T-helper 2 cell treated with Interferon-gamma antibody and Interleukin-4, amounts not matched to agents 5 μg/mL and 100 μg/mL, for 36 hours (primary cell): ENCODE data around the gene SH3TC1.

Experiments
- DNase-seq: peaks from one replicate; pipeline ENCODE4 v3.0.0; 2021; ENCODE audit warnings: low spot score
- H3K27ac Mint-ChIP-seq: one replicate; pipeline ENCODE4 v1.8.0; 2021; ENCODE audit warnings: mild to moderate bottlenecking, mixed read lengths
- H3K27me3 Mint-ChIP-seq: one replicate; pipeline ENCODE4 v1.8.0; 2021; ENCODE audit warnings: low read depth, mixed read lengths
- H3K36me3 Mint-ChIP-seq: one replicate; pipeline ENCODE4 v1.8.0; 2021; ENCODE audit warnings: low read depth, mixed read lengths
- H3K4me1 Mint-ChIP-seq: one replicate; pipeline ENCODE4 v1.8.0; 2021; ENCODE audit warnings: low read depth, mixed read lengths
- H3K4me3 Mint-ChIP-seq: one replicate; pipeline ENCODE4 v1.8.0; 2022; ENCODE audit warnings: mild to moderate bottlenecking, moderate library complexity, mixed read lengths
- H3K9me3 Mint-ChIP-seq: one replicate; pipeline ENCODE4 v1.8.0; 2021; ENCODE audit warnings: mixed read lengths

SH3TC1 gene

DNA sequence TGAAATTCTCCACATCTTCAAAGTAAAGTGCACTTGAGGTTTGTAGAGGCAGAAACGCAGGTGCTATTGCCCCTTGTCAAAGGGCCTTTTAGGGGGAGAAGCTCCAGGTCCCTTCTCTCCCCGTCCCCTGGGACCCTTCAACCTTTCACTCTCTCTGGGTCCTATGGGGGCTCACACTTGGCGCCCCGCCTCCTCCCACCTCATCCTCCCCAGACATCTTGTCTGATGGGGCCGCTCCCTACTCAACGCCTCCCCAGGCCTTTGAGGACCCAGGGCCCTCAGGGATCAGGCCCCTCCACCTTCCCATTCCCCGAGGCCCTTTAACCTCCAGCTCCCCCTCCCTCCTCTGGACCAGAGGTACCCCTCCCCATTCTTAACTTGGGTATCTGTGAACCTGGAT, 69.1 kb downstream of the SH3TC1 start:
- Mint-ChIP-seq H3K36me3 (no peaks in the 10 kb centered on the region), H3K9me3 (no peaks in the 10 kb centered on the region), H3K27ac (no peak overlapping the region), H3K4me3 (no peak overlapping the region), H3K27me3 (peaks cover 23% of the 10 kb centered on the region), H3K4me1 (no peaks in the 10 kb centered on the region)
- DNase-seq = no peak

DNA sequence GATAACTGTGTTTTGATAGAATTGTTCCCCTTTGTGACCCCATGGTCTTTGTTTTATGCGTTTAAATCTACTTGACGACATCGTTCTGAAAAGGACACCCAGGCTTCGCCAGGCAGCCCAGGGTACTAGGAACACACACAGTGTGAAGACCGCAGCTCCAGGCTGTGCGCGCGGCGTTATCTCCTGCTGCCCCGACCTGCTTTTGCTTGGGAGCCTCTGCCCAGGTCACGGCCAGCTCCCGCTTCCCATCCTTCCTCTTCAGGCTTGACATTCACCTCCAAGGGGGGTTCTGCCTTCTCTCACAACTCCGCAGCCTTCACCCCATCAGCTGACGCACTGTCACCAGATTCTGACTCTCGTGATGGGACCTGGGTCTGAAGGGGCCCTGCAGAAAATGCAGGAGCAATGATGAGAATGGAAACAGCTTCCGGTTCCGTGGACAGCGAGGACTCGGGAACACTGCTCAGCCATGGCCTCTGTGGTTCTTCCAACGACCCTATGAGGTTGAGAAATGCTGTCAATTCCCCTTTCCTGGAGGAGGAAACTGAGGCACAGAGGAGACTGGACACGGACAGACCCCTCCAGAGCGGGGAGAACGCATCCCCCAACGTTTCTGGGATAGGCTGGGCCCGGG, 69.9 kb downstream of the SH3TC1 start:
- Mint-ChIP-seq H3K9me3 (no peaks in the 10 kb centered on the region), H3K4me1 (no peaks in the 10 kb centered on the region), H3K27me3 (peaks cover 23% of the 10 kb centered on the region), H3K4me3 (no peak overlapping the region), H3K27ac (no peak overlapping the region), H3K36me3 (no peaks in the 10 kb centered on the region)
- no peak for DNase-seq

DNA sequence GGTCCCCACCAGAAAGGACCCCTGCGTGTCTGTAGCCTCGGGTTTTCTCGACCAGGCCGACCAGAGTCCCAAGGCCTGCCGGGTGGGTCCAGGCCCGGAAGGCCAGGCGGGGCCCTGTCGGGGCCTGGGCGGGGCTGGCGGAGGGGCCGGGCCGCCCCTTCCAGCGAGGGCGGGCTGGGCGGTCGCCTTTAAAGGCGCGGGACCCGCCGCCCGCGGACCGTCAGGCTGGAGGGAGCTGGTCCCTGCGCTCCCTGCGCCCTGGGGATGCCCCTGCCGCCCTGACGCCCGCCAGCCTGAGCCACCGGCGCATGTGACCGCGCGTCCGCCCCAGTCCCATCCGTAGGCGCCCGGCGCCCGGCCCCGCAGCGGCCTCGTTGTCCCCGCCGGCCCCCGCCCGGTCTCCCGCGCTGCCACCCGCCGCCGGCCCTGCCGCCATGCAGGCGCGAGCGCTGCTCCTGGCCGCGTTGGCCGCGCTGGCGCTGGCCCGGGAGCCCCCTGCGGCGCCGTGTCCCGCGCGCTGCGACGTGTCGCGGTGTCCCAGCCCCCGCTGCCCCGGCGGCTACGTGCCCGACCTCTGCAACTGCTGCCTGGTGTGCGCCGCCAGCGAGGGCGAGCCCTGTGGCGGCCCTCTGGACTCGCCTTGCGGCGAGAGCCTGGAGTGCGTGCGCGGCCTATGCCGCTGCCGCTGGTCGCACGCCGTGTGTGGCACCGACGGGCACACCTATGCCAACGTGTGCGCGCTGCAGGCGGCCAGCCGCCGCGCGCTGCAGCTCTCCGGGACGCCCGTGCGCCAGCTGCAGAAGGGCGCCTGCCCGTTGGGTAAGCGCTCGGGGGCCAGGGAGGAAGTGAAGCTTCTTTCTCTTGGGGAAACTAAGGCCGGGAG, 70.7 kb downstream of the SH3TC1 start, which contains the start of gene HTRA3:
Gene HTRA3 (plus strand): TSS at position 220 of the 883 bp plus-strand sequence. CDS start 215 bp downstream, at position 435.
- no peak for DNase-seq
- Mint-ChIP-seq H3K27ac (no peak within 1 kb of the TSS), H3K27me3 (peaks cover 25% of the 10 kb centered on the region), H3K9me3 (no peaks in the 10 kb centered on the region), H3K36me3 (no peaks in the 10 kb centered on the region), H3K4me3 (no peak within 1 kb of the TSS), H3K4me1 (no peaks in the 10 kb centered on the region)

DNA sequence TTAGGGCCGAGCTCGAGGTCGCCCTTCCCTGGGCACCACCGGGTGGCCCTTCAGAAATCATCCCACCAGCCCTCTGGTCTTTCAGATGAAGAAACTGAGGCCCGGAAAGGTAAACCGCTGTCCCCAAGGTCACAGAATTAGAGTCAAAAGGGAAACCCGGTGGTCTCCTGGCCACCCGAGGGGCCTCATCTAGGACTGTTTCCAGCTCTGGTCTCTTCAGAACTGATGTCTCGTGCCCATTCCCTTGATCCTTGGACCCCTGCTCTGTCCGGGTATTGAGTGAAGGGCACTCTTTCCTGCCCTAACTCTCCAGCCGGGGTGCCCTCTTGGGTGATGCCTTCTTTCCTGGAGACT, 71.3 kb downstream of the SH3TC1 start:
- DNase-seq = no peak
- Mint-ChIP-seq H3K4me3 (no peak overlapping the region), H3K27ac (no peak overlapping the region), H3K36me3 (no peaks in the 10 kb centered on the region), H3K4me1 (no peaks in the 10 kb centered on the region), H3K9me3 (no peaks in the 10 kb centered on the region), H3K27me3 (peaks cover 25% of the 10 kb centered on the region)

DNA sequence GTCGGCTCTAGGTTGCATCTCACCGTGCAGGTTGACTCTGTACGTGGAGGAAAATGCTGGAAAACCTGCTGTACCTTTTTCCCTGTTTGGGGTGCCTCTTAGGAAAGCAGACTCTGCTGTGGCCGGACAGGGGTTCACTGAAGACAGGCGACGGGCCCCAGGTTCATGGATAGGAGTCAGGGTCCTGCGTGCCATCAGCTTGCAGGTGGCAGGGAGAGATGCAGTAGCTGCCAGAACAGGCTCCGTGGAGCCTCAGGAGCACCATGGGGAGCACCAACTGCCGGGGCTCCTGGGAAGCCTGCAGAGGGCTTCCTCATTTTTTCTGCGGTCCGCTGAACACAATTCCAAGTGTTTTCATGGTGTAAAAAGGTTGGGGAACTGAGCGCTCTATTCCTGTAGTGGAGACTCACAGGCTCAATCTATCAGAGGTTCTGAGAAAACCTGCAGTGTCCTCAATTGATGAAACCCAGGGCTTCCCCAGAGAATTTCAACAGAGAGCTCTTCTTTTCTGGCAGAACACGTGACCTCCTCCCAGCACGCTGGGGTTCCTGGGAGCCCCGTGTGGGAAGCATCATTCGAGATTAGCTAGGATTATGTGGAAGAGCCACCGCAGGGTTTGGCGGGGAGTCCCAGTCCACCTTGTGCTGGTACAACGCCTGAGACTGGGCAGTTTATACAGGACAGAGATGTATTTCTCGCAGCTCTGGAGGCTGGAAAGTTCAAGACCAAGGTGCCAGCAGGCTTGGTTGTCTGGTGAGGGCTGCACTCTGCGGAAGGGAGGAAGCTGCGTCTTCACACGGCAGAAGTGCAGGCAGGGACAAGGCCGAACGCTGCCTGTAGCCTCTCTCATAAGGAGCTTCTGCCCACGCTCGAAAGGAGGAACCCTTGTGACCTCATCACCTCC, 72.1 kb downstream of the SH3TC1 start:
- H3K27me3 Mint-ChIP-seq = peaks cover 25% of the 10 kb centered on the region
- no peaks in the 10 kb centered on the region for H3K36me3 Mint-ChIP-seq
- H3K4me3 Mint-ChIP-seq = no peak overlapping the region
- H3K27ac Mint-ChIP-seq = no peak overlapping the region
- H3K4me1 Mint-ChIP-seq = no peaks in the 10 kb centered on the region
- DNase-seq = no peak
- H3K9me3 Mint-ChIP-seq = no peaks in the 10 kb centered on the region

DNA sequence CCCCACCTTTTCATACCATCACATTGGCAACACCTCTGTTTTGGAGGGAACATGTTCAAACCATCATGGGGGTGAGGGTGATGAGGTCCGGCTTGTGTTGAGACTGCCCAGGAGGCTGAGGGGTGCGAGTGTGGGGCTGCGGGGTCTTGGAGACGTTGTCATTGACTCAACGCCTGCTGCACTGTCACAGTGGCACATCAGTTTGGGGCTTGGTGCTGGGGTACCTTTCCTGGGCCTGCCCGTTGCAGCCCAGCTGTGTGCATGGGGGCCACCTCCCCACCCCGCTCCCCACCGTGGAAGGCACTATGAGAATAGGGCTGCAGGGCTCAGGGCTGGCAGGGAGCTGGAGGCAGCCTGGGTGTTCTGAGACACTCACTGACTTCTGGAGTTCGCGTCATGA, 72.7 kb downstream of the SH3TC1 start:
- Mint-ChIP-seq H3K4me1 (no peaks in the 10 kb centered on the region), H3K27ac (no peak overlapping the region)

DNA sequence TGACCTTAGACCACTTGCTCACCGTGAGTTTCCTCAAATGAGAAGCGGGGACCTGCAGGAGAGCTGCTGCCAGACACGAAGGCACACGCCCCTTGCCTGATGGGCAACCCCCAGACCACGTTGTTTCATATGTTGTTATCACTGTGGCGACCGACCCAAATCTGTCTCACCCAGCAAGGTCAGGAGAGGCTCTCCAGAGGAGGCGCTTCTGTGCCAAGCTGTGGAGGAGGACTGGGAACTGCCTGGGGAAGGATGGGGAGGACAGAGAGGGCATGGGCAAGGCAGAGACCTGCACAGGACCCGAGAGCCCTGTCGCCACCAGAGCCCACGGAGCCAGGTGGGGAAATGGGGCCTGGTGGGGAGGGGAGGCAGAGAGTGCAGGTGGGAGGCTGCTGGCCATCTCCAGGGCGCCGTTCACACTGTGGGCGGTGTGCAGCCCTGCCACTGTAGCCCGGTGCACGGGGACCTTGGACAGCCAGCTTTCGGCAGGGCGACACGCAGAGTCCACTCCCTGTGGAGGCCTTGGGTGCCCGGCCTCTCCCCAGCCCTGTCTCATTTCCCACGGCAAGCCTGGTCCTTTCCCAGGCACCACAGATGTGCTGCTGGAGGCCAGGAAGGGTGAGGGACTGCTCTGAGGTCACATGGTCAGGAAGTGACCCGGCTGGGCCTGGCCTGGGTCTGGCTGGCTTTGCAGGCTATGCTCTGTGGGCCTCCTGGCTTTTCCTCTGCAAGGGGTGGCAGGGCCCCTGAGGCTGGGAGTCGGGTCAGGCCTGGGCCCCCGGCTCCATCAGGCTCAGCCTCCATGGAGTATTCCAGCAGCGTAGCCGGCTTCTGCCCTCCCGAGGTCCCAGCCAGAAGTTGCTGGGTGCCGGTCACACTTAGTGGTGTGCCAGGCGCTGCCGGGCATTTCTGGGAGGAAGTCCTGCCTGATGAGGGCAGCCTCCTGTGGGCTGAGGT, 73.7 kb downstream of the SH3TC1 start:
- no peaks in the 10 kb centered on the region for H3K36me3 Mint-ChIP-seq
- peaks cover 25% of the 10 kb centered on the region for H3K27me3 Mint-ChIP-seq
- no peak overlapping the region for H3K27ac Mint-ChIP-seq
- H3K9me3 Mint-ChIP-seq = no peaks in the 10 kb centered on the region
- DNase-seq = no peak
- no peak overlapping the region for H3K4me3 Mint-ChIP-seq
- H3K4me1 Mint-ChIP-seq = no peaks in the 10 kb centered on the region

More for the DNA sequence above, 72.7 kb downstream of the SH3TC1 start:
- Mint-ChIP-seq H3K36me3 (no peaks in the 10 kb centered on the region), H3K4me3 (no peak overlapping the region), H3K9me3 (no peaks in the 10 kb centered on the region), H3K27me3 (peaks cover 25% of the 10 kb centered on the region)
- no peak for DNase-seq

DNA sequence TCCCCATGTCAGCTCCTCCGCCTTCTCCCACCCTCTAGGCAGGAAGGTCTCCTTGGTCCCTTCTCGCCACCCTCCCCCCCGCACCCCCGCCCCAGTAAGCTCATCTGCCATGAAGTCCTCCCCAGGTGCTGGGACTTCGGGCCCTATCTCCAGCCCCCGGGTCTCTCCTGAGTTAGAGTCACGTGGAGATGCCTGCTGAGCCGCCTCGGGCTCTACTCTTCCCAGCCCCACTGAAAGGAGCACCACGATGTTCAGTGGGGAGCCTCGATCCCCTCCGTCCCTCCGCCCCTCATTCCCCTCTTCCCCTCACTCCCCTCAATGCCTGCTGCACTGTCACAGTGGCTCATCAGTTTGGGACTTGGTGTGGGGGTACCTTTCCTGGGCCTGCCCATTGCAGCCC, 74.4 kb downstream of the SH3TC1 start:
- no peak overlapping the region for H3K27ac Mint-ChIP-seq
- no peaks in the 10 kb centered on the region for H3K9me3 Mint-ChIP-seq
- no peak overlapping the region for H3K4me3 Mint-ChIP-seq
- DNase-seq = no peak
- peaks cover 22% of the 10 kb centered on the region for H3K27me3 Mint-ChIP-seq
- no peaks in the 10 kb centered on the region for H3K4me1 Mint-ChIP-seq
- no peaks in the 10 kb centered on the region for H3K36me3 Mint-ChIP-seq

DNA sequence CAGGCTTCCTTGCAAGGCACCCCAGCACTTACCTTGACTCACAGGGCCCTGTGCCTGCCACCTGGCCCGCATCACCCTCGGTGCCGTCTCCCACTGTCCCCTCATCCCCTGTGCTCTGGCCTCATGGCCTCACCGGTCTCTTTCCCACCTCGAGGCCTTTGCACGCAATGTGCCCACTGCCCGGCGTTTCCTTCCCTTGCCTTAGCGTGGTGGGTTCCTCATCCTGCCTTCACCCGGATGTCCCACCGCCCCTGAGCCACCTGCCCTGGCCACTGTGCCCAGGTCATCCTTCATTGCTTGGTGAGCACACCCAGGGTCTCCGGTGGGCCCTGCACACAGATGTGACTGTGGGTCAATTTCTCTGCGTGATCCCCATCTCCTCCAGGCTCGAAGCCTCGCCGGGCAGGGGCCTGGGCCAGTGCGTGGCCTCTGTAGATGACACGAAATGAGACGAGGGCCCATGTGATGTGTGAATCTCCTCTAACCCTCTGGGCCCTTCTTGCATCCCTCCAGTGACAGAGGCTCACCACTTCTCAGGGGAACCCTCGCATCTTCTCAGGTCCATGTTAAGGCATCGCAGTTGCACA, 75.1 kb downstream of the SH3TC1 start:
- peaks cover 15% of the 10 kb centered on the region for H3K27me3 Mint-ChIP-seq
- H3K4me1 Mint-ChIP-seq = no peaks in the 10 kb centered on the region
- H3K9me3 Mint-ChIP-seq = no peaks in the 10 kb centered on the region
- H3K36me3 Mint-ChIP-seq = no peaks in the 10 kb centered on the region
- no peak overlapping the region for H3K27ac Mint-ChIP-seq
- DNase-seq = no peak
- no peak overlapping the region for H3K4me3 Mint-ChIP-seq

DNA sequence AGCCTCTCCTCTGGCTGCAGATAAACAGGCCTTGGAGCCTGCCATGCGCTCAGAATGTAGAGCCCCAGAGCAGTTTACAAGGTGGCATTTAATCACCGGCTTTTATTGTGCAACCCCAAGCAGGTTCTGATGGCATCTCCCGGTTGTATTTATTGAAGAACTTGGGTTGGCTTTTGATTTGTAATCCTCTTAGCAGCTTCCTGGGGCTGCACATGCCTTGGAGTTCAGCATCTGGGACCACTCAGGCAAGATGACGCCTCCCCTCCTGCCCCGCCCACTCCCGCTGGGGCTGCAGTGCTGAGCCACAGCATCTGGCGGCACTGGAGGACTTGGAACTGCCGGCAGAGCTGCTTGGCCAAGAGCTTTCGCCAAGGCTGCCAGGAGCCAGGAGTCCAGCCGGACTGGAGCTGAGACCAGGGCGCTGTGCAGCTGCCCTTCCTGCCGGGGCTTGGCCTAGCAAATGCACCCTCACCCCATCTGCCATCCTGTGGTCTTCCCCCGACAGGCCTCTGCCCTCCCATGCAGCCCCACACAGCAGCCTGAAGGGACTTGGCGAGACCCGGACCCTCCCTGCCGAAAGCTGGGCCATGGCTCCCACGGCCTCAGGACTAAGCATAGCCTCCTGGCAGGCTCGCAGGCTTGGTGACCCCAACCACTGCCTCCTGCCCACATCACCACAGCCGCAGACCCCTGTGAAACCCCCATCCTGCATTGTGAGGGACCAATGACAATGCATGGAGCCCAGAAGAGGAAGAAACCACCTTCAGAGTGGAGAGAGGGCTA, 75.9 kb downstream of the SH3TC1 start:
- H3K27ac Mint-ChIP-seq = no peak overlapping the region
- no peak for DNase-seq
- no peak overlapping the region for H3K4me3 Mint-ChIP-seq
- H3K36me3 Mint-ChIP-seq = no peaks in the 10 kb centered on the region
- H3K4me1 Mint-ChIP-seq = no peaks in the 10 kb centered on the region
- H3K27me3 Mint-ChIP-seq = peaks cover 14% of the 10 kb centered on the region
- no peaks in the 10 kb centered on the region for H3K9me3 Mint-ChIP-seq

DNA sequence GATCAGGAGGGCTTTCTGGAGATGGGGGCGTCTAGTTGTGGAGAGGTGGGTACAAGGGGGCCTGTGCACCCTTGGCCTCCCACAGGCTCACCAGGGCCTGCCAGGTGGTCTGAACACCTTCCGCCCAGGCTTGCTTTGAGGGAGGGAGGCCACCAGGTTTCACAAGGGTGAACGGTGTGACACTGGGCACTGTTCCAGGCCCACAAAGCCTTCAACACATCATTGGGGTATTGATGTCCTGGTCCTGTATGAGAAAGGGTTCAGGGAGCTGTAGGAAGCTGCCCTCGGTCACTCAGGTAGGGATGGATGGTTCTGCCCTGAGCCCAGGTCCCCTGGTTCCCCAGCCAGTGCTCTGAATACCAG, 76.4 kb downstream of the SH3TC1 start:
- H3K27me3 Mint-ChIP-seq = peaks cover 12% of the 10 kb centered on the region
- H3K4me1 Mint-ChIP-seq = no peaks in the 10 kb centered on the region
- H3K9me3 Mint-ChIP-seq = no peaks in the 10 kb centered on the region
- H3K4me3 Mint-ChIP-seq = no peak overlapping the region
- H3K36me3 Mint-ChIP-seq = no peaks in the 10 kb centered on the region
- no peak overlapping the region for H3K27ac Mint-ChIP-seq
- DNase-seq = no peak
